GM12874 (cell line): ENCODE results near the gene S100A2.

Experiments used
- TF ChIP-seq, protein P1 (sequence below): IDR thresholded peaks from 2 replicates; pipeline ENCODE4 v1.5.1; 2011; ENCODE audit warnings: low read depth, mild to moderate bottlenecking, control low read depth, low read length, moderate library complexity; ENCODE audit not compliant: insufficient read depth

Gene S100A2

DNA sequence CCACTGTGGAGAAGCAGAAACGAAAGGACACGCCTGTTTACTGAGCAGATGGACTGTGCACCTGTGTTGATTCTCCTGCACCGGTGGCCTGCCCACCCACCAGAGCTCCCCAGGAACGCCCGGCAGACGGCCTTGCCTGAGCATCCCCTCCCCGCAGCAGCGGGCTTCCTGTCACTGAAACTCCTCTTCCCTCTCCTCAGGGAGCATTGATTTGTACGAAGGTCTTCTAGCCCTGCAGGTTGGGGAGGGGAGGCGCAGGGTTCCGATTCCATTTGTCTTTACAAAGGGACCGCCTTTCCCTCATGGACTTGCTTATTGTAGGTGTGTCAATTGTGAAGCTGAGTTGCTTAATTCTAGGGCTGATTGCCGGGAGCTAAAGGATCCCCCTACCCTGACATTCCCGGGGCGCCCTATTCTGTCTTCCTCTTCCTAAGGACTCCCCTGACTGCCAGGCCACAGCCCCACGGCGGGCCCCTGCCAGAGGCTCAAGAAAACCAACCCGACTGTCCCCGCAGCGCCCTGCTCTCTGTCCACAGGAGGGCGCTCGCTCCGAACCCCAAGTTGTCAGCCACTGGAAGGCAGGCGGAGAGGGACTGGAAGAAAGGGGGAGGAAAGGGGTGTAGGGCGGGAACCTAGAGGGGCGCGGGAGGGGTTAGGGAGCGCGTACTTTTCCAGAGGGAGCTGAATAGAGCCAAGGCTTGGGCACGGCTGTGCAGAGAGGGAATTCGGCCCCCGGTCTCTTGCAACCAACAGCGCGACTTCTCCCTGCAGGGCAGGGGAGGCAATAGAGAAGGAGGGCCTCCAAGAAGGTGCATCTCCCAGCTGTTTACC, 32.7 kb downstream of the S100A2 start:
- TF ChIP-seq, protein P1, sequence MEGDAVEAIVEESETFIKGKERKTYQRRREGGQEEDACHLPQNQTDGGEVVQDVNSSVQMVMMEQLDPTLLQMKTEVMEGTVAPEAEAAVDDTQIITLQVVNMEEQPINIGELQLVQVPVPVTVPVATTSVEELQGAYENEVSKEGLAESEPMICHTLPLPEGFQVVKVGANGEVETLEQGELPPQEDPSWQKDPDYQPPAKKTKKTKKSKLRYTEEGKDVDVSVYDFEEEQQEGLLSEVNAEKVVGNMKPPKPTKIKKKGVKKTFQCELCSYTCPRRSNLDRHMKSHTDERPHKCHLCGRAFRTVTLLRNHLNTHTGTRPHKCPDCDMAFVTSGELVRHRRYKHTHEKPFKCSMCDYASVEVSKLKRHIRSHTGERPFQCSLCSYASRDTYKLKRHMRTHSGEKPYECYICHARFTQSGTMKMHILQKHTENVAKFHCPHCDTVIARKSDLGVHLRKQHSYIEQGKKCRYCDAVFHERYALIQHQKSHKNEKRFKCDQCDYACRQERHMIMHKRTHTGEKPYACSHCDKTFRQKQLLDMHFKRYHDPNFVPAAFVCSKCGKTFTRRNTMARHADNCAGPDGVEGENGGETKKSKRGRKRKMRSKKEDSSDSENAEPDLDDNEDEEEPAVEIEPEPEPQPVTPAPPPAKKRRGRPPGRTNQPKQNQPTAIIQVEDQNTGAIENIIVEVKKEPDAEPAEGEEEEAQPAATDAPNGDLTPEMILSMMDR, result peak; percentile 85

GRCh38 chr1:153532181-153532580, 33.5 kb downstream of the S100A2 start:
- TF ChIP-seq, protein P1, result no peak

DNA sequence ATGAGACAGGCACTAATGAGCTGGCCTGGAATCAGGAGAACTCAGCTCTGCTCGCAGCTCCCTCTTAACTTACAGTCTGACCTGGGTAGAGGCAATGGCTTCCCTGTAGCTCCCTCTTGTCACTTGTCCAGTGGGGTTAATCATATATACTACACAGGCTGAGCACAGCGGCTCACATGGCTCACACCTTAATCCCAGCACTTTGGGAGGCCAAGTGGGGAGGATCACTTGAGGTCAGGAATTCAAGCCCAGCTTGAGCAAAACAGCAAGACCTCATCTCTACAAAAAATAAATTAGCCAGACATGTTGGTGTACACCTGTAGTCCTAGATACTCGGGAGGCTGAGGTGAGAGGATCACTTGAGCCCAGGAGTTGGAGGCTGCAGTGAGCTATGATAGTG, 34.0 kb downstream of the S100A2 start:
- TF ChIP-seq, protein P1, result no peak

- TF ChIP-seq, protein P1, result no peak
These were observed 38.0 kb downstream of the S100A2 start for GRCh38 chr1:153527683-153528040.

- TF ChIP-seq, protein P1, result no peak
These were observed 38.5 kb downstream of the S100A2 start for GRCh38 chr1:153527023-153527682.

DNA sequence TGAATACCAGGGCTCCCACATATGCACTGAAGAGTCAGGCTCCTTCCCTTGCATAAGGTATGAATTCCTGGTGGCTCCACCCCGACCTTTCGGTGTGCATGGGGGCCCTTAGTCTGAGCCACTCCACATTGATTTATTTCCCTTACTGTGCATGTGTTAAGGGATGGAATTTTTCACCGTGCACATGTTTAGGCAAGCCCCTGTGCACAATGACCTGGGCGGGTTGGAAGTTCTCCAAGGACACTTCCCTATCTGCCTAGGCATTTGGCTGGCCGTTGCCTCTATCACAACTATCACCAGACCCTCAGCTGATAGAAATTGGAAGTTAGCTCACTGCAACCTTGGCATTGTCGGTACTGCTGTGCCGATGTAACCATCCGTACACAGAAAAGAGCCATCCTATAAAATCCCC, 39.5 kb downstream of the S100A2 start:
- TF ChIP-seq, protein P1, result no peak

DNA sequence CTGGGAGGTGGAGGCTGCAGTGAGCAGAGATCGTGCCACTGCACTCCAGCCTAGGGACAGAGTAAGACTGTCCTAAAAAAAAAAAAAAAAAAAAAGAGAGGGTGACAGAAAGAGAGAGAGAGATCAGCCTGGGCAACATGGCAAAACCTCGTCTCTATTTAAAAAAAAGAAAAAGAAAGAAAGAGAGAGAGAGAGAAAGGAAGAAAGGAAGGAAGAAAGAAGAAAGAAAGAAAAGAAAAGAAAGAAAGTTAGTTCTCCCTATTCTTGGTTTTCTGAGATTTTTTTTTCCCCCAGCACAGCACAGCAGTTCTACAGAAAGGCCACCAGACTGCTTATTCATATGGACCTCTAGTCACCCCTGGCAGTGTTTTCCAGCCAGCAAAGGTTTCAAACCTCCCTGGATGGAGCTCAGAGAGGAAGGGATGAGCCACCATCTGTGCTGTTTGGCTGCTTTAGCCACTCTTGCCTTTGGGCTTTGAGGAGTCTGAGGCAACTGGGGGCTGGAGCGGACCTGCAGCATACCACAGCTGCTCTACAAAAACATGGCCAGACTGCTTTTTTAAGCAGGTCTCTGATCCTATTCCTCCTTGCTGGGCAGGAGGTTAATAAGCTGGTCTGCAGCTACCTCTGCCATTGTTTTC, 40.4 kb downstream of the S100A2 start:
- TF ChIP-seq, protein P1, result no peak
